HepG2 (cell line): ENCODE measurements around the gene SUPT4H1. TPM values are rescaled to one million over a fixed set of nuclear protein-coding genes. Genes with fewer than 3 reads are reported as not detected.

Experiments
- ATF7 ChIP-seq, 2 experiments: fragments of 450-650 bp in 1 of 2; sonication (generic) in 1 of 2; formaldehyde crosslinking in 1 of 2; IDR thresholded peaks; 2 replicates each; pipeline versions ENCODE4 v1.4.0 to v1.6.1; 2016 to 2020; ENCODE audit warnings: antibody characterized with exemption in 1 of 2, mild to moderate bottlenecking in 1 of 2, missing genetic modification reagents in 1 of 2
- BORCS8-MEF2B ChIP-seq: sonication (generic); formaldehyde crosslinking; IDR thresholded peaks from 2 replicates; pipeline ENCODE4 v1.8.0; 2022; ENCODE audit warnings: mild to moderate bottlenecking, missing genetic modification reagents
- ESRRA ChIP-seq: sonication (generic); formaldehyde crosslinking; IDR thresholded peaks from 2 replicates; pipeline ENCODE4 v1.5.1; 2020; ENCODE audit warnings: mild to moderate bottlenecking, low read depth, missing genetic modification reagents
- HNRNPUL1 ChIP-seq: fragments of 200-400 bp; formaldehyde crosslinking; IDR thresholded peaks from 2 replicates; pipeline ENCODE4 v1.6.1; 2017; ENCODE audit warnings: low read depth, mild to moderate bottlenecking, low read length, moderate library complexity
- IKZF1 ChIP-seq: fragments of 450-650 bp; IDR thresholded peaks from 2 replicates; pipeline ENCODE4 v1.7.1; 2016
- NFATC3 ChIP-seq: sonication (generic); formaldehyde crosslinking; IDR thresholded peaks from 2 replicates; pipeline ENCODE4 v1.5.1; 2020; ENCODE audit warnings: mild to moderate bottlenecking, missing genetic modification reagents
- RELA ChIP-seq: sonication (generic); formaldehyde crosslinking; IDR thresholded peaks from 2 replicates; pipeline ENCODE4 v1.4.0; 2020; ENCODE audit warnings: missing genetic modification reagents
- RORA ChIP-seq: sonication (generic); formaldehyde crosslinking; IDR thresholded peaks from 2 replicates; pipeline ENCODE4 v1.5.0; 2020; ENCODE audit warnings: mild to moderate bottlenecking, missing genetic modification reagents, moderate library complexity
- RXRB ChIP-seq: IDR thresholded peaks from 2 replicates; pipeline ENCODE4 v1.6.1; 2016; ENCODE audit warnings: borderline replicate concordance, missing genetic modification reagents, missing compliant biosample characterization
- SRY ChIP-seq: sonication (generic); formaldehyde crosslinking; IDR thresholded peaks from 2 replicates; pipeline ENCODE4 v1.8.0; 2022; ENCODE audit warnings: mild to moderate bottlenecking, missing genetic modification reagents
- SYNCRIP ChIP-seq: fragments of 200-400 bp; formaldehyde crosslinking; IDR thresholded peaks from 2 replicates; pipeline ENCODE4 v1.6.1; 2018; ENCODE audit warnings: mild to moderate bottlenecking, low read depth, low read length; ENCODE audit not compliant: insufficient read depth
- WIZ ChIP-seq: sonication (generic); formaldehyde crosslinking; IDR thresholded peaks from 2 replicates; pipeline ENCODE4 v1.5.1; 2020; ENCODE audit warnings: mild to moderate bottlenecking, missing genetic modification reagents
- ZBTB21 ChIP-seq: sonication (generic); formaldehyde crosslinking; IDR thresholded peaks from 2 replicates; pipeline ENCODE4 v1.4.0; 2020; ENCODE audit warnings: missing genetic modification reagents
- ZFP36L2 ChIP-seq: sonication (generic); formaldehyde crosslinking; IDR thresholded peaks from 2 replicates; pipeline ENCODE4 v1.4.0; 2020; ENCODE audit warnings: missing genetic modification reagents
- ZHX2 ChIP-seq, 2 experiments: sonication (generic) in 1 of 2; formaldehyde crosslinking in 1 of 2; IDR thresholded peaks; 2 replicates each; pipeline versions ENCODE4 v1.6.1 to v1.9.0; 2014 to 2022; ENCODE audit warnings: antibody characterized with exemption in 1 of 2, borderline replicate concordance in 1 of 2, inconsistent platforms in 1 of 2, low read depth in 1 of 2, missing genetic modification reagents in 1 of 2
- ZMYM2 ChIP-seq: sonication (generic); formaldehyde crosslinking; IDR thresholded peaks from 2 replicates; pipeline ENCODE4 v1.8.0; 2022; ENCODE audit warnings: mild to moderate bottlenecking, missing genetic modification reagents
- ZNF672 ChIP-seq: sonication (generic); formaldehyde crosslinking; IDR thresholded peaks from 2 replicates; pipeline ENCODE4 v1.8.1; 2022; ENCODE audit warnings: missing genetic modification reagents
- ZNF674 ChIP-seq: sonication (generic); formaldehyde crosslinking; IDR thresholded peaks from 2 replicates; pipeline ENCODE4 v1.5.0; 2020; ENCODE audit warnings: low read depth, mild to moderate bottlenecking, missing genetic modification reagents
- ZNF687 ChIP-seq: sonication (generic); formaldehyde crosslinking; IDR thresholded peaks from 2 replicates; pipeline ENCODE4 v1.5.1; 2020; ENCODE audit warnings: mild to moderate bottlenecking, missing genetic modification reagents, moderate library complexity
- ZSCAN25 ChIP-seq: sonication (generic); formaldehyde crosslinking; IDR thresholded peaks from 2 replicates; pipeline ENCODE4 v1.8.0; 2022; ENCODE audit warnings: mild to moderate bottlenecking, missing genetic modification reagents
- polyA plus RNA-seq, 8 experiments: library from polyadenylated mRNA; depleted of rRNA in 3 of 8; stranded (reverse) in 7 of 8; unstranded in 1 of 8; fragments of >200 nt; fragmentation: Illumina TruSeq in 4 of 8; extraction: Trizol in 4 of 8; gene quantifications; 2 replicates each; pipeline versions ENCODE4 v1.2.1 to v1.2.3, GENCODE V29; 2011 to 2016; ENCODE audit warnings: low read depth in 4 of 8, missing spikeins in 1 of 8, mixed read lengths in 1 of 8; ENCODE audit not compliant: insufficient read depth in 1 of 8
- total RNA-seq, 5 experiments: library from RNA; depleted of rRNA; stranded (reverse); fragments of >200 nt; fragmentation: Illumina TruSeq; extraction: Trizol; gene quantifications; 2 replicates each; pipeline ENCODE4 v1.2.3, GENCODE V29; 2016; ENCODE audit warnings: low read depth in 1 of 5

SUPT4H1 gene
- total and polyA plus RNA-seq, 2 of the 13 experiments (the other 11 are each of a cell fraction or from before 2014, with no cell fraction given), result 155 to 244 TPM

GRCh38 chr17:58394534-58395223 is 42.7 kb upstream of the SUPT4H1 start (continued):
- TF ChIP-seq ZNF687 (CRISPR knock-in tag) (no peak), ATF7 (IDR thresholded peaks at IDR 0.05) (no peak), ATF7 (CRISPR knock-in tag; IDR thresholded peaks at IDR 0.05) (no peak), WIZ (CRISPR knock-in tag) (no peak), ESRRA (CRISPR knock-in tag) (no peak), IKZF1 (no peak), RXRB (CRISPR knock-in tag) (peak; percentile 86), ZMYM2 (CRISPR knock-in tag) (no peak), ZBTB21 (CRISPR knock-in tag) (no peak), HNRNPUL1 (no peak), ZHX2 (IDR thresholded peaks at IDR 0.05; ENCODE audit: low read depth) (no peak), ZHX2 (CRISPR knock-in tag; IDR thresholded peaks at IDR 0.05; ENCODE audit: borderline replicate concordance) (no peak), ZFP36L2 (CRISPR knock-in tag) (no peak; the same call in 1 of the 2 replicates), SRY (no peak), BORCS8-MEF2B (CRISPR knock-in tag) (no peak), RELA (CRISPR knock-in tag) (0 out of 2 replicates have a peak, but pooled peaks have one; percentile 67), RORA (peak; percentile 59; the same call in 1 of the 2 replicates), NFATC3 (CRISPR knock-in tag) (no peak), ZNF674 (no peak), SYNCRIP (no peak), ZNF672 (CRISPR knock-in tag) (no peak), ZSCAN25 (CRISPR knock-in tag) (0 out of 2 replicates have a peak, but pooled peaks have one; percentile 39)
